GM12878 (cell line): ENCODE data around the gene THRB. TPM values are rescaled to one million over a fixed set of nuclear protein-coding genes. Genes with fewer than 3 reads are reported as not detected.

Experiments used
- ATAC-seq: fragments of 200-7000 bp; cut with Tn5 transposase; 3 replicates; pipeline ENCODE4 v1.9.1; 2020; ENCODE audit warnings: mild to moderate bottlenecking, moderate library complexity
- BruUV-seq: library from RNA; stranded (reverse); fragments of 400-500 nt; replicated peaks from 2 replicates; lab custom pipeline; 2021; lab: Mats Ljungman, UMichigan
- CTCF ChIA-PET: fragments of 300-600 bp; sonication (Branson Sonifier 250); formaldehyde crosslinking; extraction: SDS; loops from one replicate; lab custom pipeline; 2021; ENCODE audit warnings: inconsistent platforms; lab: Yijun Ruan, JAX
- POLR2A ChIA-PET: fragments of 350-600 bp; formaldehyde crosslinking; extraction: SDS; loops from one replicate; lab custom pipeline; 2021; ENCODE audit warnings: inconsistent platforms; lab: Charles Lee
- RAD21 ChIA-PET: fragments of 300-600 bp; sonication (Branson Sonifier 250); formaldehyde crosslinking; loops from one replicate; lab custom pipeline; 2023; ENCODE audit warnings: antibody characterized with exemption; ENCODE audit not compliant: unreplicated experiment; lab: Charles Lee
- SMC1A ChIA-PET: fragments of 300-600 bp; sonication (Branson Sonifier 250); formaldehyde crosslinking; loops from one replicate; lab custom pipeline; 2023; ENCODE audit not compliant: unreplicated experiment, uncharacterized antibody; lab: Charles Lee
- DNase-seq: peaks from one replicate; pipeline ENCODE4 v3.0.0-alpha.2; 2011; ENCODE audit warnings: low read depth, low spot score
- FAIRE-seq: peaks from 3 replicates; lab custom pipeline; 2011; peaks lifted over from hg19 to GRCh38; lab: Jason Lieb, UNC
- H2AFZ ChIP-seq: 2 replicates; pipeline ENCODE4 v1.6.0; 2011; ENCODE audit warnings: low read depth, low read length, control low read depth; ENCODE audit not compliant: control insufficient read depth
- H3K27ac ChIP-seq: 2 replicates; pipeline ENCODE4 v1.5.1; 2011; ENCODE audit warnings: control low read depth; ENCODE audit not compliant: control insufficient read depth, insufficient read depth
- H3K27me3 ChIP-seq, 2 experiments: replicated peaks in 1 of 2; 2 replicates each; pipeline versions ENCODE4 v1.6.0 to v1.6.1; 2011; ENCODE audit warnings: low read length in 1 of 2; ENCODE audit not compliant: control insufficient read depth in 2 of 2, insufficient read depth in 2 of 2
- H3K36me3 ChIP-seq, 2 experiments: 2 replicates each; pipeline ENCODE4 v1.5.1; 2011; ENCODE audit warnings: low read length in 1 of 2; ENCODE audit not compliant: control insufficient read depth in 2 of 2, insufficient read depth in 2 of 2
- H3K4me1 ChIP-seq: 2 replicates; pipeline ENCODE4 v1.6.1; 2011; ENCODE audit warnings: mild to moderate bottlenecking, low read length, moderate library complexity, mixed read lengths; ENCODE audit not compliant: control insufficient read depth, insufficient read depth
- H3K4me2 ChIP-seq: 2 replicates; pipeline ENCODE4 v1.6.0; 2011; ENCODE audit warnings: control low read depth; ENCODE audit not compliant: control insufficient read depth, insufficient read depth
- H3K4me3 ChIP-seq: fragments of 200-600 bp; sonication (generic); 2 replicates; pipeline ENCODE4 v1.5.1; 2016
- H3K79me2 ChIP-seq: 2 replicates; pipeline ENCODE4 v1.6.0; 2011; ENCODE audit warnings: low read length; ENCODE audit not compliant: control insufficient read depth, insufficient read depth
- H3K9ac ChIP-seq: 2 replicates; pipeline ENCODE4 v1.8.0; 2011; ENCODE audit warnings: low read length, control low read depth, mixed read lengths; ENCODE audit not compliant: control insufficient read depth, insufficient read depth
- H3K9me3 ChIP-seq: replicated peaks from 3 replicates; pipeline ENCODE4 v1.5.1; 2011; ENCODE audit warnings: mild to moderate bottlenecking, low read length; ENCODE audit not compliant: control insufficient read depth, insufficient read depth
- H4K20me1 ChIP-seq: 2 replicates; pipeline ENCODE4 v1.6.0; 2011; ENCODE audit not compliant: control insufficient read depth, insufficient read depth
- ASH2L ChIP-seq: fragments of 300-600, 200-600 bp; sonication (generic); IDR thresholded peaks from 2 replicates; pipeline ENCODE4 v1.6.1; 2017; ENCODE audit warnings: low read depth, mild to moderate bottlenecking, borderline replicate concordance
- CUX1 ChIP-seq: IDR thresholded peaks from 2 replicates; pipeline ENCODE4 v1.6.1; 2012; ENCODE audit warnings: improper control_type of control experiment, low read depth, low read length; ENCODE audit not compliant: insufficient replicate concordance
- E2F4 ChIP-seq: IDR thresholded peaks from 2 replicates; pipeline ENCODE4 v1.6.1; 2012; ENCODE audit warnings: low read depth, low read length, improper control_type of control experiment
- ETV6 ChIP-seq, 2 experiments: fragments of 450-650 bp in 1 of 2; IDR thresholded peaks in 1 of 2; conservative IDR thresholded peaks in 1 of 2; 2 replicates each; pipeline ENCODE4 v1.6.1; 2014; ENCODE audit warnings: antibody characterized with exemption in 1 of 2, borderline replicate concordance in 1 of 2, low read depth in 1 of 2, mild to moderate bottlenecking in 1 of 2, moderate library complexity in 1 of 2
- EZH2 ChIP-seq: IDR thresholded peaks from 2 replicates; pipeline ENCODE4 v1.6.1; 2012; ENCODE audit warnings: low read depth, mild to moderate bottlenecking, control low read depth, inconsistent platforms, low read length, borderline replicate concordance; ENCODE audit not compliant: control insufficient read depth
- MYC ChIP-seq: IDR thresholded peaks from 2 replicates; pipeline ENCODE4 v1.6.1; 2011; ENCODE audit warnings: mild to moderate bottlenecking, low read length, moderate library complexity, inconsistent platforms; ENCODE audit not compliant: insufficient read depth, insufficient replicate concordance, insufficient read length, severe bottlenecking
- SIX5 ChIP-seq: IDR thresholded peaks from 2 replicates; pipeline ENCODE4 v1.6.1; 2011; ENCODE audit warnings: mild to moderate bottlenecking, low read depth, low read length, moderate library complexity; ENCODE audit not compliant: severe bottlenecking
- SREBF1 ChIP-seq: IDR thresholded peaks from 2 replicates; pipeline ENCODE4 v1.6.1; 2012; ENCODE audit warnings: mild to moderate bottlenecking, low read length
- ZNF24 ChIP-seq: fragments of 450-650 bp; IDR thresholded peaks from 2 replicates; pipeline ENCODE4 v1.6.1; 2017; ENCODE audit warnings: antibody characterized with exemption, mild to moderate bottlenecking
- WGBS: methylation state at CpG from one replicate; pipeline ENCODE4 v1.1.6; 2016; ENCODE audit warnings: low lambda C conversion rate; ENCODE audit not compliant: insufficient replicate concordance, insufficient coverage; ENCODE audit errors: missing lambda C conversion rate; 5-methylcytosine and 5-hydroxymethylcytosine counted together
- in situ Hi-C: fragments of 300-500 bp; cut with MboI; formaldehyde crosslinking; loops from 9 replicates; pipeline ENCODE4 v1.14.3; 2018; ENCODE audit warnings: mixed read lengths
- intact Hi-C: fragments of 100-400 bp; cut with micrococcal nuclease; formaldehyde crosslinking; loops from one replicate; pipeline ENCODE4 v1.14.2; 2022; ENCODE audit not compliant: unreplicated experiment
- polyA plus RNA-seq, 11 experiments: library from polyadenylated mRNA; depleted of rRNA in 4 of 11; unstranded in 6 of 11; stranded (reverse) in 5 of 11; fragments of >200 nt; fragmentation: Nextera tagmentation in 4 of 11; fragmentation: Illumina TruSeq in 1 of 11; extraction: Ambion mirVana in 4 of 11; extraction: Trizol in 1 of 11; gene quantifications; 1 replicate in 1 of 11; 2 replicates in 10 of 11; pipeline versions ENCODE4 v1.2.1 to v1.2.3, GENCODE V29; 2011 to 2016; ENCODE audit warnings: inconsistent platforms in 2 of 11, missing spikeins in 2 of 11, low read depth in 1 of 11
- total RNA-seq, 4 experiments: library from RNA; depleted of rRNA in 3 of 4; stranded (reverse); fragments of >200 nt in 3 of 4; fragmentation: Illumina TruSeq in 1 of 4; extraction: Trizol in 1 of 4; gene quantifications; 2 replicates each; pipeline versions ENCODE4 v1.2.1 to v1.2.3, GENCODE V29; 2013 to 2021
- TF ChIP-seq, protein P1 (sequence below): fragments of 450-650 bp; IDR thresholded peaks from 2 replicates; pipeline ENCODE4 v1.6.1; 2017; ENCODE audit warnings: antibody characterized with exemption, mild to moderate bottlenecking, moderate library complexity
- TF ChIP-seq, protein P2 (sequence below): IDR thresholded peaks from 2 replicates; pipeline ENCODE4 v1.6.1; 2012; ENCODE audit warnings: low read length, inconsistent platforms

The THRB gene
- total and polyA plus RNA-seq, 10 of the 15 experiments (the other 5 are each of a cell fraction or from before 2014, with no cell fraction given): 0.05 TPM; not detected in 9

DNA sequence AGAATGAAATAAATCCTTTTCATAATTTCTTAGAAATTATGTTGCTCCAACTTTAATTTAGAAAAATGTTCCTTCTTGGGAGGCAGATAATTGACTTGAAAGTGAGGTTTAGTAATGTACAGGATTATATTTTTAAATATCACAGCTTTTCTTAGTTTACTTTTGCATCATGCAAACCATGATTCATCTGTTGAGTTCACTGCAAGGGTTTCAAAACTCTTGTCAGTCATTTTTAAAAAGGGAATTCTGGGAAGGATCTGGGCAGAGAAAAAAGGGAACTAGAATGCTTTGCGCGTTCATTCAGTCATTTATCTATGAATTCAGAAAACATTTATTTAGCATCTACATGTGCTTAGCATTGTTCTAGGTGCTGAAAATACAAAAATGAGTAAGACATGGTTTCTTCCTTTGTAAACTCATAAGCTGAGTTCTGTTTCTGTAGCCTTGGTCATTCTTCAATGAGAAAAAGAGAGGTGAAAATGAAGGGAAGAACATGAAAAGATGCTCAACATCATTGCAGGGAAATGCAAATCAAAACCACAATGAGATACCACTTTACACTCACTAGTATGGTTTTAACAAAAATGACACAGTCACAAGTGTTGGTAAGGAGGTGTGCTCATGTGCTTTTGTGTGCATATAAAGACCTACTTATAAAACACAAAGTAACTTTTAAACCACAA is 340.5 kb downstream of the THRB start:
- ChIA-PET POLR2A (no interaction called here), CTCF (interaction anchor here (0.6 to 1.5 kb wide), 2 partner anchors 32 to 1042 kb away, joined by 3 to 4 read pairs; no protein-coding TSS in a partner anchor), RAD21 (no interaction called here), SMC1A (no interaction called here)
- intact Hi-C loops: loop anchor here (10.0 kb wide), 1 partner anchor 259 kb away; no protein-coding TSS in a partner anchor
- DNase-seq (no peak), FAIRE-seq (peak; percentile 61), ATAC-seq (peak; percentile 74)
- 0% methylated on average over 2 of the region's 2 CpGs for WGBS
- H3K79me2 ChIP-seq: no peaks in the 10 kb centered on the region
- no peak overlapping the region for H2AFZ ChIP-seq
- no peaks in the 10 kb centered on the region for H4K20me1 ChIP-seq
- in situ Hi-C loops: no loop called here
- no peak overlapping the region for H3K27ac ChIP-seq
- H3K4me3 ChIP-seq: no peak overlapping the region
- no peaks in the 10 kb centered on the region for H3K27me3 ChIP-seq
- H3K4me1 ChIP-seq: no peaks in the 10 kb centered on the region
- H3K9ac ChIP-seq: no peak overlapping the region
- H3K4me2 ChIP-seq: no peak overlapping the region
- BruUV-seq: no TSS peak
- no peaks in the 10 kb centered on the region for H3K9me3 ChIP-seq
- H3K36me3 ChIP-seq: no peaks in the 10 kb centered on the region
- TF ChIP-seq MYC (no peak), ETV6 (conservative IDR thresholded peaks at IDR 0.05 in 1 of 2, IDR thresholded peaks at IDR 0.05 in 1 of 2; ENCODE audit: borderline replicate concordance in 1 of 2, low read depth in 1 of 2) (peak in 1 of 2 experiments; percentile 22; a peak in 1 of 4 replicates), EZH2 (no peak), CUX1 (no peak), SIX5 (no peak), ZNF24 (no peak), SREBF1 (no peak), E2F4 (no peak), ASH2L (no peak)
- TF ChIP-seq, protein P1, sequence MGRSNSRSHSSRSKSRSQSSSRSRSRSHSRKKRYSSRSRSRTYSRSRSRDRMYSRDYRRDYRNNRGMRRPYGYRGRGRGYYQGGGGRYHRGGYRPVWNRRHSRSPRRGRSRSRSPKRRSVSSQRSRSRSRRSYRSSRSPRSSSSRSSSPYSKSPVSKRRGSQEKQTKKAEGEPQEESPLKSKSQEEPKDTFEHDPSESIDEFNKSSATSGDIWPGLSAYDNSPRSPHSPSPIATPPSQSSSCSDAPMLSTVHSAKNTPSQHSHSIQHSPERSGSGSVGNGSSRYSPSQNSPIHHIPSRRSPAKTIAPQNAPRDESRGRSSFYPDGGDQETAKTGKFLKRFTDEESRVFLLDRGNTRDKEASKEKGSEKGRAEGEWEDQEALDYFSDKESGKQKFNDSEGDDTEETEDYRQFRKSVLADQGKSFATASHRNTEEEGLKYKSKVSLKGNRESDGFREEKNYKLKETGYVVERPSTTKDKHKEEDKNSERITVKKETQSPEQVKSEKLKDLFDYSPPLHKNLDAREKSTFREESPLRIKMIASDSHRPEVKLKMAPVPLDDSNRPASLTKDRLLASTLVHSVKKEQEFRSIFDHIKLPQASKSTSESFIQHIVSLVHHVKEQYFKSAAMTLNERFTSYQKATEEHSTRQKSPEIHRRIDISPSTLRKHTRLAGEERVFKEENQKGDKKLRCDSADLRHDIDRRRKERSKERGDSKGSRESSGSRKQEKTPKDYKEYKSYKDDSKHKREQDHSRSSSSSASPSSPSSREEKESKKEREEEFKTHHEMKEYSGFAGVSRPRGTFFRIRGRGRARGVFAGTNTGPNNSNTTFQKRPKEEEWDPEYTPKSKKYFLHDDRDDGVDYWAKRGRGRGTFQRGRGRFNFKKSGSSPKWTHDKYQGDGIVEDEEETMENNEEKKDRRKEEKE: no peak
- TF ChIP-seq, protein P2, sequence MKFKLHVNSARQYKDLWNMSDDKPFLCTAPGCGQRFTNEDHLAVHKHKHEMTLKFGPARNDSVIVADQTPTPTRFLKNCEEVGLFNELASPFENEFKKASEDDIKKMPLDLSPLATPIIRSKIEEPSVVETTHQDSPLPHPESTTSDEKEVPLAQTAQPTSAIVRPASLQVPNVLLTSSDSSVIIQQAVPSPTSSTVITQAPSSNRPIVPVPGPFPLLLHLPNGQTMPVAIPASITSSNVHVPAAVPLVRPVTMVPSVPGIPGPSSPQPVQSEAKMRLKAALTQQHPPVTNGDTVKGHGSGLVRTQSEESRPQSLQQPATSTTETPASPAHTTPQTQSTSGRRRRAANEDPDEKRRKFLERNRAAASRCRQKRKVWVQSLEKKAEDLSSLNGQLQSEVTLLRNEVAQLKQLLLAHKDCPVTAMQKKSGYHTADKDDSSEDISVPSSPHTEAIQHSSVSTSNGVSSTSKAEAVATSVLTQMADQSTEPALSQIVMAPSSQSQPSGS: no peak; the same call in 1 of the 2 replicates
